ENCODE measurements around the gene GABBR2. TPM values are rescaled to one million over a fixed set of nuclear protein-coding genes. Genes with fewer than 3 reads are reported as not detected.

GABBR2 gene
- total and polyA plus RNA-seq, 2 of the 8 experiments (the other 6 are each of a cell fraction or from before 2014, with no cell fraction given), result 0.50 to 1.2 TPM

DNA sequence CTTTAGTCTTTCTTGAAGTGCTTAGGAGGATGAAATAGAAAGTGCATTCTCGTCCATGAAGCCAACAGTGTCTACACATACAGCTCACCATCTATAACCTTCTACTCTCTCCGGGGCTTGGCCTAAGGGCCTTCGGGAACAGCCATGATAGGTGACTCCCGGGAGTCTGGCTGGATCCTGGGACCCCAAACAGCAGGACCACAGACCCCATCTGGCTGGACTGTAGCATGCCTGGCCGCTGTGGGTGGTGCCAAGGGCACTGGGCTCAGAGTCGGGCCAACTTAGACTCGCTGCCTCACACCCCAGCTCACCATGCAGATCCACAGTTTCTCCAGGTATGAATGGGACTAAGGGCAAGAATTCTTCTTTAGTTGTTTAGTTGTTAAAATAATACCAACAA lies 16.3 kb downstream of the GABBR2 start (continued):
- TF ChIP-seq GABPA (IDR thresholded peaks at IDR 0.05; ENCODE audit: borderline replicate concordance, insufficient read depth, low read length) (no peak), EP300 (IDR thresholded peaks at IDR 0.05; ENCODE audit: borderline replicate concordance in 1 of 2, low read depth in 2 of 2, low read length in 2 of 2) (no peak), PHF8 (conservative IDR thresholded peaks at IDR 0.05; ENCODE audit: low read depth, low read length) (no peak), SIRT6 (IDR thresholded peaks at IDR 0.05; ENCODE audit: low read length) (no peak), KDM4A (IDR thresholded peaks at IDR 0.05; ENCODE audit: low read depth, low read length, severe bottlenecking) (no peak), RAD21 (IDR thresholded peaks at IDR 0.05 in 1 of 2, conservative IDR thresholded peaks at IDR 0.05 in 1 of 2; ENCODE audit: low read depth in 2 of 2, low read length in 2 of 2) (no peak)

Measured in H1 (cell line).